A549 (cell line): ENCODE data around the gene CERS6. TPM values are rescaled to one million over a fixed set of nuclear protein-coding genes. Genes with fewer than 3 reads are reported as not detected.

Experiments
- ATAC-seq, 2 experiments: fragments of 200-7000 bp in 1 of 2; fragments of >200 bp in 1 of 2; cut with Nextera tagmentation in 1 of 2; cut with Tn5 transposase in 1 of 2; 3 replicates each; pipeline versions ENCODE4 v1.8.0 to v1.9.1; 2018 to 2020; ENCODE audit warnings: mild to moderate bottlenecking in 1 of 2, moderate library complexity in 1 of 2
- CTCF ChIA-PET: fragments of 300-600 bp; sonication (Branson Sonifier 250); formaldehyde crosslinking; extraction: SDS; loops from one replicate; lab custom pipeline; 2021; ENCODE audit warnings: antibody characterized with exemption, inconsistent platforms; lab: Yijun Ruan, JAX
- POLR2A ChIA-PET: fragments of 350-600 bp; formaldehyde crosslinking; extraction: SDS; loops from one replicate; lab custom pipeline; 2021; ENCODE audit warnings: antibody characterized with exemption, inconsistent platforms; lab: Yijun Ruan, JAX
- DNase-seq, 2 experiments: peaks; one replicate each; pipeline versions ENCODE4 v3.0.0 to v3.0.0-alpha.2; 2011 to 2016; ENCODE audit warnings: low read depth in 1 of 2, low spot score in 1 of 2
- FAIRE-seq: peaks from 2 replicates; lab custom pipeline; 2011; peaks lifted over from hg19 to GRCh38; lab: Jason Lieb, UNC
- H3K27ac ChIP-seq, 2 experiments: fragments of >200 bp; sonication (Bioruptor Twin); formaldehyde crosslinking; 3 replicates each; pipeline ENCODE4 v1.5.1; 2016 to 2017
- H3K4me1 ChIP-seq: fragments of >200 bp; sonication (Bioruptor Twin); formaldehyde crosslinking; 3 replicates; pipeline ENCODE4 v1.6.1; 2016
- H3K4me2 ChIP-seq: fragments of >200 bp; sonication (Bioruptor Twin); formaldehyde crosslinking; 3 replicates; pipeline ENCODE4 v1.6.1; 2016
- H3K4me3 ChIP-seq: fragments of >200 bp; sonication (Bioruptor Twin); formaldehyde crosslinking; 3 replicates; pipeline ENCODE4 v1.5.1; 2016
- H3K9me3 ChIP-seq: fragments of >200 bp; sonication (Bioruptor Twin); formaldehyde crosslinking; 3 replicates; pipeline ENCODE4 v1.6.1; 2016
- CBX2 ChIP-seq: fragments of 200-600 bp; sonication (generic); IDR thresholded peaks from 2 replicates; pipeline ENCODE4 v1.6.1; 2016; ENCODE audit warnings: low read depth, mild to moderate bottlenecking, borderline replicate concordance
- CBX8 ChIP-seq: fragments of 200-600 bp; sonication (generic); IDR thresholded peaks from 2 replicates; pipeline ENCODE4 v1.6.1; 2016
- FOSL2 ChIP-seq, 2 experiments: fragments of 450-650 bp in 1 of 2; fragments of >200 bp in 1 of 2; sonication (Bioruptor Twin) in 1 of 2; formaldehyde crosslinking; IDR thresholded peaks; 2 replicates each; pipeline versions ENCODE4 v1.5.0 to v1.6.1; 2016 to 2020; ENCODE audit warnings: mild to moderate bottlenecking in 1 of 2, moderate library complexity in 1 of 2
- FOXS1 ChIP-seq: fragments of 250-450 bp; sonication (Bioruptor Pico); IDR thresholded peaks from 2 replicates; pipeline ENCODE4 v1.5.0; 2020; ENCODE audit warnings: mild to moderate bottlenecking, moderate library complexity
- GATA3 ChIP-seq: IDR thresholded peaks from 2 replicates; pipeline ENCODE4 v1.6.1; 2012; ENCODE audit warnings: borderline replicate concordance
- HOXA7 ChIP-seq: fragments of 250-450 bp; sonication (Bioruptor Pico); IDR thresholded peaks from 2 replicates; pipeline ENCODE4 v1.5.0; 2020; ENCODE audit warnings: mild to moderate bottlenecking, moderate library complexity
- HOXB5 ChIP-seq: fragments of 250-450 bp; sonication (Bioruptor Pico); IDR thresholded peaks from 2 replicates; pipeline ENCODE4 v1.5.0; 2020; ENCODE audit warnings: mild to moderate bottlenecking, moderate library complexity
- JUN ChIP-seq, 2 experiments: fragments of >200 bp; sonication (Bioruptor Twin); formaldehyde crosslinking; IDR thresholded peaks; 2 replicates in 1 of 2; 3 replicates in 1 of 2; pipeline ENCODE4 v1.6.1; 2016 to 2017
- JUNB ChIP-seq: fragments of >200 bp; sonication (Bioruptor Twin); formaldehyde crosslinking; IDR thresholded peaks from 2 replicates; pipeline ENCODE4 v1.6.1; 2016
- KDM1A ChIP-seq: fragments of 200-600 bp; sonication (generic); IDR thresholded peaks from 2 replicates; pipeline ENCODE4 v1.6.1; 2016; ENCODE audit warnings: low read depth, mild to moderate bottlenecking
- MAZ ChIP-seq: fragments of 150-350 bp; IDR thresholded peaks from 2 replicates; pipeline ENCODE4 v1.6.1; 2014; ENCODE audit warnings: antibody characterized with exemption, low read depth, low read length, borderline replicate concordance
- MYC ChIP-seq: IDR thresholded peaks from 2 replicates; pipeline ENCODE4 v1.6.1; 2012; ENCODE audit warnings: mild to moderate bottlenecking, inconsistent platforms, low read length, improper control_type of control experiment, borderline replicate concordance
- NFE2L2 ChIP-seq: fragments of 150-350 bp; conservative IDR thresholded peaks from 2 replicates; pipeline ENCODE4 v1.6.1; 2014; ENCODE audit warnings: low read length
- PHF8 ChIP-seq: fragments of 200-600 bp; sonication (generic); IDR thresholded peaks from 2 replicates; pipeline ENCODE4 v1.6.1; 2016; ENCODE audit warnings: low read depth, mild to moderate bottlenecking, antibody characterized with exemption, moderate library complexity, borderline replicate concordance
- POLR2A ChIP-seq: IDR thresholded peaks from 2 replicates; pipeline ENCODE4 v1.6.1; 2012; ENCODE audit warnings: mild to moderate bottlenecking, low read length
- RNF2 ChIP-seq: fragments of 200-600 bp; sonication (generic); IDR thresholded peaks from 2 replicates; pipeline ENCODE4 v1.6.1; 2016; ENCODE audit warnings: low read depth, mild to moderate bottlenecking, antibody characterized with exemption, moderate library complexity, borderline replicate concordance
- TFCP2L1 ChIP-seq: fragments of 250-450 bp; sonication (Bioruptor Pico); IDR thresholded peaks from 2 replicates; pipeline ENCODE4 v1.5.0; 2021; ENCODE audit warnings: mild to moderate bottlenecking
- TP53 ChIP-seq: fragments of 250-450 bp; sonication (Bioruptor Pico); IDR thresholded peaks from 2 replicates; pipeline ENCODE4 v1.5.0; 2021; ENCODE audit warnings: mild to moderate bottlenecking, moderate library complexity
- ZC3H11A ChIP-seq: fragments of 450-650 bp; IDR thresholded peaks from 2 replicates; pipeline ENCODE4 v1.6.1; 2014; ENCODE audit warnings: antibody characterized with exemption, mild to moderate bottlenecking
- WGBS: methylation state at CpG from one replicate; pipeline ENCODE4 v1.1.6; 2017; ENCODE audit errors: missing lambda C conversion rate; 5-methylcytosine and 5-hydroxymethylcytosine counted together
- polyA plus RNA-seq, 4 experiments: library from polyadenylated mRNA; depleted of rRNA in 3 of 4; stranded (reverse); fragments of >200 nt; fragmentation: RNase III in 1 of 4; extraction: RNeasy Plus Mini Kit Qiagen cat#74134 plus additional on column Dnase treatment in 1 of 4; gene quantifications; 2 replicates in 3 of 4; 3 replicates in 1 of 4; pipeline ENCODE4 v1.2.3, GENCODE V29; 2011 to 2017
- TF ChIP-seq, protein P1 (sequence below): fragments of >200 bp; sonication (Bioruptor Twin); formaldehyde crosslinking; IDR thresholded peaks from 2 replicates; pipeline ENCODE4 v1.6.1; 2016
- TF ChIP-seq, protein P2 (sequence below): fragments of 250-450 bp; sonication (Bioruptor Pico); IDR thresholded peaks from 2 replicates; pipeline ENCODE4 v1.5.0; 2020; ENCODE audit warnings: low read depth, mild to moderate bottlenecking, moderate library complexity
- TF ChIP-seq, protein P3 (sequence below): fragments of 450-650 bp; IDR thresholded peaks from 2 replicates; pipeline ENCODE4 v1.6.1; 2014; ENCODE audit warnings: antibody characterized with exemption

Gene CERS6
- polyA plus RNA-seq, 2 of the 4 experiments (the other 2 are of a cell fraction) = 12.0 to 16.9 TPM

DNA sequence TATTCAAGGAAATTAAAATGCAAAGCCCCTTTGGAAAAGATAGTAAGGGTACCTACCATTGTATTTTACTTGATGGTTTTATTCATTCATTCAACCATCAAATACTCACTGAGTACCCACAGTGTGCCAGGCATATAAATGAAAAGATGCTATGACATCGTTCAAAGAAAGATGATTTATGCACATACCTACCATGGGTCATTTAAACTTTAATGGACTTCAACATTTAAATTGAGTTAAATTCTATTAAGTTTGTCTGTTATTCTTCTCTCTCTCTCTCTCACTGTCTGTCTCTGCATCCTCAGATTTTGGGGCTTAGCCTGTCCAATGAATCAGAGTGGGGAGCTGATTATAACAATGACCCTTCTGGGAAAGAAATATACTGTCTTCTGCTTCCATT lies 87.9 kb downstream of the CERS6 start:
- ChIA-PET POLR2A (no interaction called here), CTCF (interaction anchor here (0.9 kb wide), 1 partner anchor 79 kb away, joined by 3 read pairs; no protein-coding TSS in a partner anchor)
- WGBS = 98% methylated on average over 1 of the region's 1 CpG
- Histone ChIP-seq H3K4me1 (peaks cover 19% of the 10 kb centered on the region), H3K4me2 (no peak overlapping the region), H3K4me3 (no peak overlapping the region), H3K9me3 (no peaks in the 10 kb centered on the region), H3K27ac (no peak overlapping the region; a peak in 1 of 6 replicates)
- no peak for DNase-seq
- no peak for ATAC-seq
- FAIRE-seq = no peak
- TF ChIP-seq POLR2A = no peak
- TF ChIP-seq, protein P1, sequence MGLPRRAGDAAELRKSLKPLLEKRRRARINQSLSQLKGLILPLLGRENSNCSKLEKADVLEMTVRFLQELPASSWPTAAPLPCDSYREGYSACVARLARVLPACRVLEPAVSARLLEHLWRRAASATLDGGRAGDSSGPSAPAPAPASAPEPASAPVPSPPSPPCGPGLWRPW = no peak

DNA sequence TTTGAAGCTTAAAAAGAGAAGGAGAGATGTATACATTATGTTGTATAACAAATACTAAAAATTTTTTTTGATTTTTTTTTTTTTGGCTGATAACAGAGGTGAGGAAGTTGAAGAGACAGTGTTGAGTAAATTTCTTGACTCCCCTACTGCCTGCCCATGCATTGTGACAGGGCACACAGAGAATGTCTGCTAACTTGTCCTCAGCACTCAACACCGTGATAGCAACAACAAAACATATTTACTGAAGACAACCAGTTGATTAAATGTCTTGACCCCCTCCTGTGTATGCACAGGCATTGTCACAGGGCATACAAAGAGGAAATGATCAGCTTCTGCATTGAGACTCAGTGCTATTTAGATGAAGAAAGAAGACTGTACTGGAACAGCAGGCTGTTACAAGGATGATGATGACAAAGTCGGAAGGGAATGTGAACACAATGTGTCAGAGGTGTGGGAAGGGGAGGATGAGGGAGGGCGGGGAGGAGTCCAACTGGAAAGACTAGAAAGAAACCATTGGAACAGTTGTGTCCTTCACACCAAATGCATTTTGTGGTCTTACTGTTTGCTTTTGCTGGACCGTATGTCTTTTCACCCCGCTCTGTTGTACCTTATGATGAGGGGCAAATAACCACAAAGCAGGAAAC lies 89.5 kb downstream of the CERS6 start:
- Histone ChIP-seq H3K27ac (peak overlapping the region; percentile 23 to 48; a peak in 1 of 6 replicates), H3K4me3 (no peak overlapping the region), H3K9me3 (no peaks in the 10 kb centered on the region), H3K4me1 (peaks cover 19% of the 10 kb centered on the region)
- ChIA-PET POLR2A (no interaction called here), CTCF (no interaction called here)
- DNase-seq = peak; percentile 36 to 59
- FAIRE-seq = no peak
- WGBS = 51% methylated on average over 5 of the region's 5 CpGs
- ATAC-seq = peak; percentile 93 to 94
- TF ChIP-seq FOXS1 (no peak), FOSL2 (IDR thresholded peaks at IDR 0.05) (no peak), FOSL2 (CRISPR knock-in tag; IDR thresholded peaks at IDR 0.05) (peak; percentile 16; the same call in 1 of the 2 replicates), TP53 (CRISPR knock-in tag) (no peak), GATA3 (no peak), HOXA7 (CRISPR knock-in tag) (no peak), RNF2 (no peak), MYC (no peak), ZC3H11A (no peak), TFCP2L1 (CRISPR knock-in tag) (no peak), PHF8 (no peak), MAZ (no peak), NFE2L2 (no peak), JUN (IDR thresholded peaks at IDR 0.05) (no peak), JUNB (0 out of 2 replicates have a peak, but pooled peaks have one; percentile 11)
- TF ChIP-seq, protein P2, sequence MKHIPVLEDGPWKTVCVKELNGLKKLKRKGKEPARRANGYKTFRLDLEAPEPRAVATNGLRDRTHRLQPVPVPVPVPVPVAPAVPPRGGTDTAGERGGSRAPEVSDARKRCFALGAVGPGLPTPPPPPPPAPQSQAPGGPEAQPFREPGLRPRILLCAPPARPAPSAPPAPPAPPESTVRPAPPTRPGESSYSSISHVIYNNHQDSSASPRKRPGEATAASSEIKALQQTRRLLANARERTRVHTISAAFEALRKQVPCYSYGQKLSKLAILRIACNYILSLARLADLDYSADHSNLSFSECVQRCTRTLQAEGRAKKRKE (CRISPR knock-in tag) = no peak
- TF ChIP-seq, protein P3, sequence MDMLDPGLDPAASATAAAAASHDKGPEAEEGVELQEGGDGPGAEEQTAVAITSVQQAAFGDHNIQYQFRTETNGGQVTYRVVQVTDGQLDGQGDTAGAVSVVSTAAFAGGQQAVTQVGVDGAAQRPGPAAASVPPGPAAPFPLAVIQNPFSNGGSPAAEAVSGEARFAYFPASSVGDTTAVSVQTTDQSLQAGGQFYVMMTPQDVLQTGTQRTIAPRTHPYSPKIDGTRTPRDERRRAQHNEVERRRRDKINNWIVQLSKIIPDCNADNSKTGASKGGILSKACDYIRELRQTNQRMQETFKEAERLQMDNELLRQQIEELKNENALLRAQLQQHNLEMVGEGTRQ = no peak
- TF ChIP-seq, all 56 proteins: peak for 2
- peak overlapping the region; percentile 32 for H3K4me2 ChIP-seq

DNA sequence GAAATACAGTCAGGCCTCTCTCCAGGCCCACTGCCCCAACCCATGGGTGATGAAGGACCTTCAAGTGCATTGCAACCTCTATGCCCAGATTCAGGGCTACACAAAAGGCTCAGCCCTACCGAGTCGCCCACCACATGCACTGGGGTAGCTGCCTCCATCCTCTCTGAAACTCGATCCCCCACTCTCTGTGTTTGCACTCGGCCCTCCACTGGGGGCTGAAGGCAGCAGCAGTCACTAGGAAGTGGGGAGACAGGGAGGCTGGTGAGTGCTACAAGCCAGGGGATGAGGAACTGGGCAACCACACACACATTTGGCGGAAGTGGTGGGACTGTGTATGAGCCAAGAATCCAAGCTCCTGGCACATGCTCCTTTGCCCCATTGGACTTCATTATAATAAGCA lies 94.6 kb downstream of the CERS6 start:
- DNase-seq (no peak), ATAC-seq (no peak), FAIRE-seq (no peak)
- TF ChIP-seq HOXB5 (CRISPR knock-in tag) = no peak
- TF ChIP-seq POLR2A = no peak
- no peak for TF ChIP-seq KDM1A
- TF ChIP-seq CBX8 = no peak
- no peak for TF ChIP-seq CBX2
- H3K27ac ChIP-seq = no peak overlapping the region
- POLR2A ChIA-PET = no interaction called here
- H3K9me3 ChIP-seq = no peaks in the 10 kb centered on the region
- H3K4me2 ChIP-seq = no peak overlapping the region
- CTCF ChIA-PET = no interaction called here
- peaks cover 7% of the 10 kb centered on the region; the same call in 2 of the 3 replicates for H3K4me1 ChIP-seq
- no peak overlapping the region for H3K4me3 ChIP-seq
- WGBS = 94% methylated on average over 5 of the region's 5 CpGs
